Pons (tissue), 1 donor: ENCODE measurements around the gene ARHGAP8.

Experiments
- DNase-seq: peaks from one replicate; pipeline ENCODE4 v3.0.0-alpha.2; 2016; ENCODE audit warnings: low spot score

The ARHGAP8 gene

GRCh38 chr22:44726439-44726838 is 25.9 kb upstream of the ARHGAP8 start:
- DNase-seq = no peak

GRCh38 chr22:44727148-44727547 is 25.2 kb upstream of the ARHGAP8 start:
- DNase-seq = no peak

GRCh38 chr22:44727709-44728108 is 24.7 kb upstream of the ARHGAP8 start:
- DNase-seq = no peak

GRCh38 chr22:44728761-44729324 is 23.5 kb upstream of the ARHGAP8 start:
- no peak for DNase-seq

- peak; percentile 72 for DNase-seq
Observed at GRCh38 chr22:44729391-44730021, 22.9 kb upstream of the ARHGAP8 start.

- DNase-seq = no peak
Observed at GRCh38 chr22:44730022-44730393, 22.4 kb upstream of the ARHGAP8 start.

- DNase-seq = no peak
Observed at GRCh38 chr22:44730490-44731356, 21.7 kb upstream of the ARHGAP8 start.

- DNase-seq = no peak
Observed at GRCh38 chr22:44731357-44731970, 20.9 kb upstream of the ARHGAP8 start.

GRCh38 chr22:44732017-44732561 is 20.3 kb upstream of the ARHGAP8 start:
- no peak for DNase-seq

GRCh38 chr22:44732661-44733060 is 19.7 kb upstream of the ARHGAP8 start:
- DNase-seq = no peak

- no peak for DNase-seq
Observed at GRCh38 chr22:44733426-44734106, 18.8 kb upstream of the ARHGAP8 start.

- DNase-seq = no peak
Observed at GRCh38 chr22:44734278-44734677, 18.1 kb upstream of the ARHGAP8 start.

GRCh38 chr22:44734801-44735517 is 17.4 kb upstream of the ARHGAP8 start:
- DNase-seq = no peak

- peak; percentile 9 for DNase-seq
Observed at GRCh38 chr22:44735518-44736428, 16.6 kb upstream of the ARHGAP8 start.

GRCh38 chr22:44736581-44737405 is 15.6 kb upstream of the ARHGAP8 start:
- DNase-seq = no peak

GRCh38 chr22:44737406-44738346 is 14.7 kb upstream of the ARHGAP8 start:
- DNase-seq = no peak

- DNase-seq = no peak
Observed at GRCh38 chr22:44738347-44738715, 14.0 kb upstream of the ARHGAP8 start.

GRCh38 chr22:44739024-44739423 is 13.4 kb upstream of the ARHGAP8 start:
- no peak for DNase-seq
